WI38 (cell line): ENCODE data around the gene LPP.
"Not testable (repeated sequence)": the region's sequence is repeated elsewhere in the genome, so short reads cannot be mapped to it uniquely, and the experiment has no call there.

Experiments
- H3K4me3 ChIP-seq: 2 replicates; pipeline ENCODE4 v1.5.1; 2011; ENCODE audit warnings: low read depth, mild to moderate bottlenecking, control low read depth, low read length
- CTCF ChIP-seq: IDR thresholded peaks from 2 replicates; pipeline ENCODE4 v1.5.1; 2012; ENCODE audit warnings: low read depth, mild to moderate bottlenecking, control low read depth, low read length

Gene LPP

DNA sequence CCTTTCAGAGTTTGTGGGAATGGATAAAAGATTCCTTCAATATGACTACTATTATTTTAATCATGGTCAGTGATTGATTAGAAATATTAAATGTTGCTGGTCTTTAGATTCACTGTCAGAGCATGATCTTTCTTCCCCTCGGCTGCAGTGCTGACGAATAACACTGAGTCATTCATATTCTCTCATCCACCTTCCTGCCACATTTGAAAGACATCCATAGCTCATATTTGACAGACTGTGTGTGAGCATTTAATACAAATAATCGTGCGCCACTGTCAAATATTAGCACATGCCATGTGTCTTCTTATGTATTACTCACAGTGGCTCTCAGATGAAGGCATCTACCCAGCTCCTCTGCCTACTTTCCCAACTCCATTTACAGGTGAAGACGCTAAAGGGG, 541.3 kb downstream of the LPP start:
- no peak for TF ChIP-seq CTCF
- no peak overlapping the region for H3K4me3 ChIP-seq

DNA sequence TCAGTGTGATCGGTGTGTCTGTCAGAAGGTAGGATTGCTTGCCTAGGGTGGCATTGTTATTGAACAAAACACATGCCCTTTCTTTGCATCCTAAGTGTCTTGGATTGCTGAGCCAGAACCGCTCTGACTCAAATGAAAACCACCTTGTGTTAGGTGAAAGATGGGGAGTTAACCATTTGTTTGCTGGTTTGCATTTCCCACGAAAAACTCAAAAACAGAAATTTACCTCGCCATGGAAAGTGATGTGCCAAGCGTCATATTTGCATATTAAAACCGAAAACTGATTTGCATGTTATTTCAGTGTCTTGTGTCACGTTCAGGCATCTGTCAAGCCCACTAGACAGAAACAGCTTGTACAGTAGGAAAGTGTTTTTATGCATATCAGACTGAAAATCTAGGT, 543.2 kb downstream of the LPP start:
- TF ChIP-seq CTCF, result no peak

GRCh38 chr3:188698436-188698835, 544.5 kb downstream of the LPP start:
- TF ChIP-seq CTCF, result no peak
- no peak overlapping the region for H3K4me3 ChIP-seq

More for the DNA sequence above, 543.2 kb downstream of the LPP start:
- no peak overlapping the region for H3K4me3 ChIP-seq

GRCh38 chr3:188700501-188700900, 546.5 kb downstream of the LPP start:
- TF ChIP-seq CTCF, result no peak
- H3K4me3 ChIP-seq, result no peak overlapping the region

- no peak overlapping the region for H3K4me3 ChIP-seq
- TF ChIP-seq CTCF, result no peak
Measured at GRCh38 chr3:188700918-188701317, 547.0 kb downstream of the LPP start.

DNA sequence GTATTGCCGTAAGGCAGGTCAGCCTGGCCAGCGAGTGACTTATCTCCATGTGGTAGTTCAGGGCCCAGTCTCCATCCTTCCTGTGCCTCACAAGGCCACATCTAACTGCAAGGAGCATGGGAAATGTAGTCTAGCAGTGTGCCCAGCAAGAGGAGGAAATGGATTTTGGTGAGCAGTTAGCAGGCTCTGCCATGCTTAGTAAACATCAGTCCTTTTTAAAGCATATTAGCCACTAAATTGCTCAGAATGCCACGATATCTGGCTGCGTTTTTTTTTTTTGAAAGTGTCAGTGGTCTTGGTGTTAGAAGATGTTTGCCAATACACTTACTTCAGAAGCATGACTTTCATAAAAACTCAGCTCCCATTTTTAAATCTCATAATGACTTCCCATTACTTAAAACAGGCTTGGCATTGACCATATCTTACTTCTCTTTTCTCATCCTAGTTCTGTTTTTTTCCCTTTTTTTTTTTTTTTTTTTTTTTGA, 547.6 kb downstream of the LPP start:
- no peak overlapping the region for H3K4me3 ChIP-seq
- no peak for TF ChIP-seq CTCF

GRCh38 chr3:188702028-188702427, 548.1 kb downstream of the LPP start:
- not testable (repeated sequence) for H3K4me3 ChIP-seq

- TF ChIP-seq CTCF, result no peak
- no peak overlapping the region for H3K4me3 ChIP-seq
Measured at GRCh38 chr3:188706176-188706575, 552.2 kb downstream of the LPP start.
